Measurements from ENCODE around the gene NELL1.

NELL1 gene

DNA sequence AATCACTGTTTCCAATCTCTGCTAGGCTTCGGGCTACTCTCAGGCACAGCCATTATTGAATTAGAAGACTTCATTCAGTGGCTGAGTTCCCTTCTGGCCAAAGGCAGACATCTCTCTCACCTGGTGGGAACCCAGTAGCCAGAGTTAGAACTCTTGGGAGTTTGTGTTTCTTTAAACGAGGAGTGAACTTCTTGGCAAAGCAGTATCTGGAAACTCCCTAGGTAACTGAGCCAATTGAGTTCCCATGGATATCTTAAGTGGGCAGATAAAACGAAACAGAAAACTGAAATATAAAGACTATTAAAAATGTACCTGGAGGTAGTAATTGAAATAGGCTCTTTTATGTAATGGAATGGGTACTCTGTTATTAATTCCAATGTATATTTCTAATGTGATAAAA, 125.6 kb downstream of the NELL1 start:
- no peak overlapping the region for H3K4me3 ChIP-seq (ENCODE audit: control insufficient read depth, low read depth, low read length)
- DNase-seq (ENCODE audit: low read depth): no peak
- TF ChIP-seq CTCF (conservative IDR thresholded peaks at IDR 0.05; ENCODE audit: control insufficient read depth, insufficient read depth, low read depth, low read length): no peak

- H3K4me3 ChIP-seq (ENCODE audit: control insufficient read depth, low read depth, low read length): no peak overlapping the region
- DNase-seq (ENCODE audit: low read depth): no peak
- TF ChIP-seq CTCF (conservative IDR thresholded peaks at IDR 0.05; ENCODE audit: control insufficient read depth, insufficient read depth, low read depth, low read length): no peak
Measured at GRCh38 chr11:20808328-20808727, 138.9 kb downstream of the NELL1 start.

DNA sequence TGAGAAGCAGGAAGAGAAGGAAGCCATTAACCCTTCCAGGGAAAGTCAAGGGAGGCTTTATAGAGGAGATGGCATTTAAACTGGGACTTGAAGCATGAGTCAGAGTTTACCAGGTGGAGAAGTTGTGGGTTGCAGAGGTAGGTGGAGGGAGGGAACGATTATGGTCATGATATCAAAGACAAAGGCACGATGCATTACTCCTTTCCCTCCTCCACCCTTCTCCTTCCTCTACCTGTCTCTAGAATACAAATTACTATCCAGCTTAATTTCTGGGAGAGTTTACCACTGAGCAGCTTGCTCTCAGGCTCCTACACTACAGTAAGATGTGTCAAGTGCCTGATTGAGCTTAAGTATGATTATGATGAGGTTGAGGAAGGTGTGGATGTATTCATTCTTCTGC, 151.7 kb downstream of the NELL1 start:
- no peak overlapping the region for H3K4me3 ChIP-seq (ENCODE audit: control insufficient read depth, low read depth, low read length)
- DNase-seq (ENCODE audit: low read depth): no peak
- TF ChIP-seq CTCF (conservative IDR thresholded peaks at IDR 0.05; ENCODE audit: control insufficient read depth, insufficient read depth, low read depth, low read length): no peak

DNA sequence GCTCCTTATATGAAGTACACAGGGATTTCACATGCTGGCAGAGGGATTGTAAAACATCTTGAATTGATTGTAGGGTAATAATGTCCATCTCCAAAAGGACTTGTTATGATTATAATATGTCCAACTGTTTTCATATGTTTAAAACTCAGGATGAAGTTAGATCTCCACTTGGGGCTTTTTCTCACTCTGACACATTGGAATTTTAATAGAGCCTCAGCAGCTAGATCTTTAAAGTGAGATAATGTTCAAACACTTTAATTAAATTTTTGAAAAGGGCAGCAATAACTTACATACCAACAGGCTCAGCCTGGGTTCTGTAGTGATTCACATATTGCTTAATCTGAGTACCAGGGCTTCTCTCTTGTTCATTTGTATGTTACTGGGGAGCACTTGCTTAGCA, 152.1 kb downstream of the NELL1 start:
- no peak for DNase-seq (ENCODE audit: low read depth)
- no peak overlapping the region for H3K4me3 ChIP-seq (ENCODE audit: control insufficient read depth, low read depth, low read length)
- no peak for TF ChIP-seq CTCF (conservative IDR thresholded peaks at IDR 0.05; ENCODE audit: control insufficient read depth, insufficient read depth, low read depth, low read length)

DNA sequence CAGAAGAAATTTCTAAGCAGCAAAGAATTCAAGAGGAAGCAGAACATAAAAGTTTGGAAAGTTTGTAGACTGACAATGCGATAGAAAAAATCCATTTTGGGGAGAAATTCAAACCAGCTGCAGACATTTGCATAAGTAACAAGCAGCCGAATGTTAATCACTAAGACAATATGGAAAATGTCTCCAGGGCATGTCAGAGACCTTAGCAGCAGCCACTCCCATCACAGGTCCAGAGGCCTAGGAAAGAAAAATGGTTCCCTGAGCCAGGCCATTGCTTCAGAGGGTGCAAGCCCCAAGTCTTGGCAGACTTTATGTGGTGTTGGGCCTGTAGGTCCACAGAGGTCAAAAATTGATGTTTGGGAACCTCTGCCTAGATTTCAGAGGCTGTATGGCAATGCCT, 155.4 kb downstream of the NELL1 start:
- H3K4me3 ChIP-seq (ENCODE audit: control insufficient read depth, low read depth, low read length): no peak overlapping the region
- TF ChIP-seq CTCF (conservative IDR thresholded peaks at IDR 0.05; ENCODE audit: control insufficient read depth, insufficient read depth, low read depth, low read length): no peak
- DNase-seq (ENCODE audit: low read depth): no peak

GRCh38 chr11:20835561-20835960, 166.2 kb downstream of the NELL1 start:
- no peak for DNase-seq (ENCODE audit: low read depth)
- no peak overlapping the region for H3K4me3 ChIP-seq (ENCODE audit: control insufficient read depth, low read depth, low read length)
- no peak for TF ChIP-seq CTCF (conservative IDR thresholded peaks at IDR 0.05; ENCODE audit: control insufficient read depth, insufficient read depth, low read depth, low read length)

GRCh38 chr11:20839231-20839630, 169.8 kb downstream of the NELL1 start:
- no peak for DNase-seq (ENCODE audit: low read depth)
- TF ChIP-seq CTCF (conservative IDR thresholded peaks at IDR 0.05; ENCODE audit: control insufficient read depth, insufficient read depth, low read depth, low read length): no peak
- H3K4me3 ChIP-seq (ENCODE audit: control insufficient read depth, low read depth, low read length): no peak overlapping the region
